Measurements from ENCODE around the gene L1TD1. TPM values are rescaled to one million over a fixed set of nuclear protein-coding genes. Genes with fewer than 3 reads are reported as not detected.

Gene L1TD1
- total RNA-seq, 4 donors from 2014 or later, result 0.04 TPM; not detected in 3

DNA sequence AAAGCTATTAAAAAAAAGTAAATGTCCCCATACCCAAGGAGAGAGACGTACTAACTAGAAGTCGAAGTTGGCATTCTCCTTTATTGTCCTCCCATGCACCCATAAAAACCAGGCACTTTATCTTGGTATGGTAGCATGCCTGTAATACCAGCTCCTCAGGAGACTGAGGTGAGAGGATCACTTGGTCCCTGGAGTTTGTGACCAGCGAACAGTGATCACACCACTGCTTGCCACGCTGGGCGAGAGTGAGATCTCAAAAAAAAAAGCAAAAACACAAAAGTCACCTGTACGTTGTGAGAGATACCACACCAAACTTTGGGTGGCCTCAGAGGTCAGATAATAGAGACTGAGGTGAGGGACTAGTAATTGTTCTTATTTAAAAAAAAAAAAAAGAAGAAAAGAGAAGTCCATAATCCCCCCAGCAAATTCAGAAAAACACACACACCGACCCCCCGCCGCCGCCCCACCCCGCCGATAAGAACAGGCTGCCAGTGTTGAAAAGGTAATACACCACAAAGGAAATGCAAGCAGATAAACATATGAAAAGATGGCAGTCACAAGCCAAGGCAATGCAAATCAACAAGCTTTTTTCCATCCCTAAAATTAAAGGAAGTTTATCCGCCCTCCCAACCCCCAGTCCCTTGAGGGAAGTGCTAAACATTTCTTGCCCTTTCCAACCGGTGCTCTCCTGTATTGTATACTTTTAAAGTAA, 3.6 kb downstream of the L1TD1 start:
- TF ChIP-seq, protein P1, sequence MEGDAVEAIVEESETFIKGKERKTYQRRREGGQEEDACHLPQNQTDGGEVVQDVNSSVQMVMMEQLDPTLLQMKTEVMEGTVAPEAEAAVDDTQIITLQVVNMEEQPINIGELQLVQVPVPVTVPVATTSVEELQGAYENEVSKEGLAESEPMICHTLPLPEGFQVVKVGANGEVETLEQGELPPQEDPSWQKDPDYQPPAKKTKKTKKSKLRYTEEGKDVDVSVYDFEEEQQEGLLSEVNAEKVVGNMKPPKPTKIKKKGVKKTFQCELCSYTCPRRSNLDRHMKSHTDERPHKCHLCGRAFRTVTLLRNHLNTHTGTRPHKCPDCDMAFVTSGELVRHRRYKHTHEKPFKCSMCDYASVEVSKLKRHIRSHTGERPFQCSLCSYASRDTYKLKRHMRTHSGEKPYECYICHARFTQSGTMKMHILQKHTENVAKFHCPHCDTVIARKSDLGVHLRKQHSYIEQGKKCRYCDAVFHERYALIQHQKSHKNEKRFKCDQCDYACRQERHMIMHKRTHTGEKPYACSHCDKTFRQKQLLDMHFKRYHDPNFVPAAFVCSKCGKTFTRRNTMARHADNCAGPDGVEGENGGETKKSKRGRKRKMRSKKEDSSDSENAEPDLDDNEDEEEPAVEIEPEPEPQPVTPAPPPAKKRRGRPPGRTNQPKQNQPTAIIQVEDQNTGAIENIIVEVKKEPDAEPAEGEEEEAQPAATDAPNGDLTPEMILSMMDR (IDR thresholded peaks at IDR 0.05), result no peak
- TF ChIP-seq POLR2A (IDR thresholded peaks at IDR 0.05), result no peak
- intact Hi-C loops (cut with DNase I; ENCODE audit: low total_unique reads), result no loop called here
- H3K4me3 ChIP-seq (ENCODE audit: low read depth, poor library complexity, severe bottlenecking), result no peak overlapping the region
- WGBS, 2 donors, result 60% methylated on average over 14 of the region's 14 CpGs
- no peak for DNase-seq (ENCODE audit: low spot score in 2 of 2)

DNA sequence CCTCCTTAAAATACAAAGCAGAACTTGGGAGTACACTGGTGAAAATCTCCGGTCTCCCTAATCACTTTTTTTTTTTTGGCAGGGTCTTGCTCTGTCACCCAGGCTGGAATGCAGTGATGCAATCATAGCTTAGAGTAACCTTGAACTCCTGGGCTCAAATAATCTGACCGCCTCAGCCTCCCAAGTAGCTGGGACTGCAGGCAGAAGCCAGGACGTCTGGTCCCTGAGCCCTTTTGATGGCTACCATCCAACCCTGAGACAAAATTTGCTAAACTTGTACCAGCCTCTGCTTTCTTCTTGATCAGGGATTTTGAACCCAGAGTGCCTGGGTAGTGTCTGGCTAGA, 4.1 kb downstream of the L1TD1 start:
- no peak overlapping the region for H3K4me3 ChIP-seq (ENCODE audit: low read depth, poor library complexity, severe bottlenecking)
- WGBS, 2 donors, result 26 to 28% methylated on average over 3 of the region's 3 CpGs
- intact Hi-C loops (cut with DNase I; ENCODE audit: low total_unique reads), result no loop called here
- no peak for DNase-seq (ENCODE audit: low spot score in 2 of 2)
- no peak for TF ChIP-seq POLR2A (IDR thresholded peaks at IDR 0.05)
- TF ChIP-seq, protein P1 (IDR thresholded peaks at IDR 0.05), result no peak

DNA sequence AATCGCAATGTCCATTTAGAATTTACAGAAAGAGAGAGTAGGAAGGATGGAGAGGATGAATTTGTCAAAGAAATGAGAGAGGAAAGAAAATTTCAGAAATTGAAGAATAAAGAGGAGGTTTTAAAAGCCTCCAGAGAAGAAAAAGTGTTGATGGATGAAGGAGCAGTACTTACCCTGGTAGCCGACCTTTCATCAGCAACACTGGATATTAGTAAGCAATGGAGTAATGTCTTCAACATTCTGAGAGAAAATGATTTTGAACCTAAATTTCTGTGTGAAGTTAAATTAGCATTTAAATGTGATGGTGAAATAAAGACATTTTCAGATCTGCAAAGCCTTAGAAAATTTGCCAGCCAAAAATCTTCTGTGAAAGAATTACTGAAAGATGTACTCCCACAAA, 12.5 kb downstream of the L1TD1 start:
- no peak for TF ChIP-seq POLR2A (IDR thresholded peaks at IDR 0.05)
- TF ChIP-seq, protein P1 (IDR thresholded peaks at IDR 0.05), result no peak
- no peak overlapping the region for H3K4me3 ChIP-seq (ENCODE audit: low read depth, poor library complexity, severe bottlenecking)
- WGBS, 2 donors, result 94 to 99% methylated on average over 2 of the region's 2 CpGs
- no peak for DNase-seq (ENCODE audit: low spot score in 2 of 2)
- intact Hi-C loops (cut with DNase I; ENCODE audit: low total_unique reads), result no loop called here

DNA sequence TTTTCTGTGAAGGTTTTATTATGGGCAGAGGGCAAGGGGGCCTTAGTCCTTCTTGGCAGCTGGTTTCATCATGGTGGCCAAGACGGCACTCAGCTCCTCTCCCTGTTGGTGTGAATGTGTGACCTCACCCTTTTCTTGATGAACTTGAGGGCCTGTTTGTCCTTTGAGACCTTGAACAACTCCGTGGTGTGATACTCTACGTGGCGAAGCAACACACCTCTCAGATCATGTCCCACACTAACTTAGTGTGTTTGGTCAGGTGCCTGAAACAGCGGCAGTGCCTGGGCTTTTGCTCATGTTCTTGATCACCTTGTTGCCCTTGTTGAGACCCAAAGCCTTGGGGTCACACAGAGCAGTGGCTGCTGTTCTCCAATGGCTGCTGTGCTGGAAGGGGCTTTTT, 13.4 kb downstream of the L1TD1 start:
- 97 to 98% methylated on average over 5 of the region's 5 CpGs for WGBS, 2 donors
- no peak overlapping the region for H3K4me3 ChIP-seq (ENCODE audit: low read depth, poor library complexity, severe bottlenecking)
- no peak for DNase-seq (ENCODE audit: low spot score in 2 of 2)
- TF ChIP-seq POLR2A (IDR thresholded peaks at IDR 0.05), result no peak
- TF ChIP-seq, protein P1 (IDR thresholded peaks at IDR 0.05), result no peak
- intact Hi-C loops (cut with DNase I; ENCODE audit: low total_unique reads), result no loop called here

DNA sequence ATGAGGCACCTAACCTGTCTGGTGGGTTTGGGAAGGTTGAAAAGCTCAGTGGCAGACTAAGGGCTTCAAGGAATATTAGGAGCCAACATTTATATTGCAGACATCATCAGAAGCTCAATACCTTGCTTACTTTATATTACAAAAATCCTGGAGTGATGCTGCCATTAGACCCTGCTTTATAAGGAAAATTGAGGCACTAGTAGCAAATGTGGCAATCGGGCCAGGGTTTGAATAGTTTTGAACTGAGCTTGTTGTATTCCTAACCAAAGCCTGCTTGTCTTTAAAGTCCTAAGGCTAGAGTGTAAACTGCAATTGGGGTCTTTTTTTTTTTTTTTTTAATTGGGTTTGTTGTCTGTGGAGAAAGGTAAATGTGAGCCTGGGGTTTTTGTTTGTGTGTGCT, 14.3 kb downstream of the L1TD1 start:
- DNase-seq (ENCODE audit: low spot score in 2 of 2), result no peak
- H3K4me3 ChIP-seq (ENCODE audit: low read depth, poor library complexity, severe bottlenecking), result no peak overlapping the region
- intact Hi-C loops (cut with DNase I; ENCODE audit: low total_unique reads), result no loop called here
- 29 to 52% methylated on average over 1 of the region's 1 CpG for WGBS, 2 donors
- TF ChIP-seq, protein P1 (IDR thresholded peaks at IDR 0.05), result no peak
- no peak for TF ChIP-seq POLR2A (IDR thresholded peaks at IDR 0.05)

Measured in lower leg skin (tissue), 4 donors.